ENCODE results near the gene GMNN.
"Not testable (repeated sequence)": the region's sequence is repeated elsewhere in the genome, so short reads cannot be mapped to it uniquely, and the experiment has no call there.

The GMNN gene

DNA sequence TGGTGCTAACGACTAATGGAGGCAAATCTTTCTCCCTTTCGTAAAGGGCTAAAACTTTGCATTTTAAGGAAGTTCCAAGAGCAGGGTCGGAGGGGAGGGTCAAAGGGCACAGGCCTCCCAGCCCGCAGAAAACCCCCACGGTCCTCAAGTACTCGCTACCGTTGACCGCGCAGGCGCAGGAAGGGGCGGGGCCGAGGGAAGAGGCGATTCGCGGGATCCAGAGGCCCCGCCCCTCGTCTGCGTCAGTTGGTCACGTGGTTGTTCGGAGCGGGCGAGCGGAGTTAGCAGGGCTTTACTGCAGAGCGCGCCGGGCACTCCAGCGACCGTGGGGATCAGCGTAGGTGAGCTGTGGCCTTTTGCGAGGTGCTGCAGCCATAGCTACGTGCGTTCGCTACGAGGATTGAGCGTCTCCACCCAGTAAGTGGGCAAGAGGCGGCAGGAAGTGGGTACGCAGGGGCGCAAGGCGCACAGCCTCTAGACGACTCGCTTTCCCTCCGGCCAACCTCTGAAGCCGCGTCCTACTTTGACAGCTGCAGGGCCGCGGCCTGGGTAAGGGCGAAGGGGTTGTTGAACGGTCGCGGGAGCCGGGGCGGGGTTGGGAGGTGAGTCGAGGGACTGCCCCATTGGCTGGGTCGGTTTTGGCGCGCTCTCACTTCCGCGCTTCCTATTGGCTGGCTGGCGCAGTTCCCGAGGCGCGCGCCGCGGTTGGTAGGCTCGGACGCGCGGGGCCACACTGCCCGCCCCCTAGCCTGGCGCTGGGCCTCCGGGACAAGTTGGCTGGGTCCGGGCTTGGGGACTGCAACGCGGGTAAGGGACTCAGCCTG is at the start of gene GMNN:
TSS of gene GMNN (plus strand) at position 242 of the 824 bp plus-strand sequence. CDS start 2,310 bp downstream, outside the sequence.
- Histone ChIP-seq H3K4me1 (ENCODE audit: control insufficient read depth, insufficient read depth, low read length) (no peaks in the 10 kb centered on the region), H3K9me3 (ENCODE audit: control insufficient read depth, insufficient read depth, low read length) (no peaks in the 10 kb centered on the region), H3K27me3 (ENCODE audit: control insufficient read depth, insufficient read depth, low read length) (no peaks in the 10 kb centered on the region), H3K4me3 (ENCODE audit: low read depth, low read length) (peak within 1 kb of the TSS; percentile 100), H3K36me3 (ENCODE audit: control insufficient read depth, insufficient read depth, low read length) (no peaks in the 10 kb centered on the region), H3K9ac (ENCODE audit: low read depth, low read length) (peak within 1 kb of the TSS; percentile 97)

DNA sequence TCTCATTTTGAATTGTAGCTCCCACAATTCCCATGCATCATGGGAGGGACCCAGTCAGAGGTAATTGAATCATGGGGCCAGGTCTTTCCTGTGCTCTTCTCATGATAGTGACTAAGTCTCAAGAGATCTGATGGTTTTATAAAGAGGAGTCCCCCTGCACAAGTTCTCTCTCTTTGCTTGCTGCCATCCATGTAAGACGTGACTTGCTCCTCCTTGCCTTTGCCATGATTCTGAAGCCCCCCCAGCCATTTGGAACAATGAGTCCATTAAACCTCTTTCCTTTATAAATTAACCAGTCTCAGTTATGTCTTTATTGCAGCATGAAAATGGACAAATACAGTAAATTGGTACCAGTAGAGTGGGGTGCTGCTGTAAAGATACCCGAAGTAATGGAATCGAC is 44.1 kb upstream of the GMNN start:
- not testable (repeated sequence) for H3K4me3 ChIP-seq (ENCODE audit: low read depth, low read length); H3K9ac ChIP-seq (ENCODE audit: low read depth, low read length); H3K36me3 ChIP-seq (ENCODE audit: control insufficient read depth, insufficient read depth, low read length); H3K4me1 ChIP-seq (ENCODE audit: control insufficient read depth, insufficient read depth, low read length); H3K27me3 ChIP-seq (ENCODE audit: control insufficient read depth, insufficient read depth, low read length)
- H3K9me3 ChIP-seq (ENCODE audit: control insufficient read depth, insufficient read depth, low read length), result peaks cover 11% of the 10 kb centered on the region

DNA sequence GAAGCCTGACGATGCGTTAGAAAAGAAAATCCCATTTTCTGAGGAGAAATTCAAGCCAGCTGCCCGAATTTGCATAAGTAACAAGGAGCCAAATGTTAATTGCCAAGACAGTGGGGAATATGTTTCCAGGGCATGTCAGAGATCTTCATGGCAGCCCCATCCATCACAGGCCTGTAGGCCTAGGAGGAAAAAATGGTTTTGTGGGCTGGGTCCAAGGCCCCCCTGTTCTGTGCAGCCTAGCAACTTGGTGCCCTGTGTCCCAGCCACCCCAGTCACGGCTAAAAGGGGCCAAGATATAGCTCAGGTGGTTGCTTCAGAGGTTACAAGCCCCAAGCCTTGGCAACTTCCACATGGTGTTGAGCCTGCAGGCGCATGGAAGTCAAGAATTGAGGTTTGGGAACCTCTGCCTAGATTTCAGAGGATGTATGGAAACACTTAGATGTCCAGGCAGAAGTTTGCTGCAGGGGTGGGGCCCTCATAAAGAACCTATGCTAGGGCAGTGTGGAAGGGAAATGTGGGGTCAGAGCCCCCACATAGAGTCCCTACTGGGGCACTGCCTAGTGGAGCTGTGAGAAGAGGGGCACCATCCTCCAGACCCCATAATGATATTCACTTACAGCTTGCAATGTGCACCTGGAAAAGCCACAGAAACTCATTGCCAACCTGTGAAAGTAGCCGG is 43.1 kb upstream of the GMNN start:
- not testable (repeated sequence) for H3K4me1 ChIP-seq (ENCODE audit: control insufficient read depth, insufficient read depth, low read length); H3K9ac ChIP-seq (ENCODE audit: low read depth, low read length); H3K36me3 ChIP-seq (ENCODE audit: control insufficient read depth, insufficient read depth, low read length); H3K4me3 ChIP-seq (ENCODE audit: low read depth, low read length); H3K27me3 ChIP-seq (ENCODE audit: control insufficient read depth, insufficient read depth, low read length)
- peaks cover 11% of the 10 kb centered on the region for H3K9me3 ChIP-seq (ENCODE audit: control insufficient read depth, insufficient read depth, low read length)

DNA sequence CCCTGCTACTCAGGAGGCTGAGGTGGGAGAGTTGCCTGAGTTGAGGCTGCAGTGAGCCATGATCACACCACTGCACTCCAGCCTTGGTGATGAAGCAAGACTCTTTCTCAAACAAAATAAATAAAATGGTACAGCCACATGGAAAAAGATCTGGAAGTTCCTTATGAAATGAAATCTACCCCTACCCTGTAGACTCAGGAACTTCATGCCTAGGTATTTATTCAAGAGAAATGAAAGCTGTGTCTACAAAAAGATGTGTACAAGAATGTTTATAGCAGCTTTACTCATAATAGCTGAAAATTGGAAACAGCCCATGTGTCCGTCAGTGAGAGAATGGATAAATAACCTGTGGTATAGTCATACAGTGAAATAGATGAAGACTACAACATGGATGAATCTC is 40.6 kb upstream of the GMNN start:
- no peak overlapping the region for H3K4me3 ChIP-seq (ENCODE audit: low read depth, low read length)
- peaks cover 11% of the 10 kb centered on the region for H3K9me3 ChIP-seq (ENCODE audit: control insufficient read depth, insufficient read depth, low read length)
- H3K36me3 ChIP-seq (ENCODE audit: control insufficient read depth, insufficient read depth, low read length), result no peaks in the 10 kb centered on the region
- no peak overlapping the region for H3K9ac ChIP-seq (ENCODE audit: low read depth, low read length)
- no peaks in the 10 kb centered on the region for H3K27me3 ChIP-seq (ENCODE audit: control insufficient read depth, insufficient read depth, low read length)
- no peaks in the 10 kb centered on the region for H3K4me1 ChIP-seq (ENCODE audit: control insufficient read depth, insufficient read depth, low read length)

DNA sequence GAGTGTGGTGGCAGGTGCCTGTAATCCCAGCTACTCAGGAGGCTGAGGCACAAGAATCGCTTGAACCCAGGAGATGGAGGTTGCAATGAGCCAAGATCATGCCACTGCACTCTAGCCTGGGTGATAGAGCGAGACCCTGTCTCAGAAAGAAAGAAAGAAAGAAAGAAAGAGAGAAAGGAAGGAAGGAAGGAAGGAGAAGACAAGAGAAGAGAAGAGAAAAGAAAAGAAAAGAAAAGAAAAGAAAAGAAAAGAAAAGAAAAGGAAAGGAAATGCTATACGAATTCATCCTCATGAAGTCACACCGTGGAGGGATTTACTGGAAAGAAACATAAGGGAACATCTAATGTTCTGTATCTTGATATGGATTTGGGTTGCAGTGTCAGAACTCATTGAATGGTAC is 40.0 kb upstream of the GMNN start:
- H3K4me3 ChIP-seq (ENCODE audit: low read depth, low read length); H3K36me3 ChIP-seq (ENCODE audit: control insufficient read depth, insufficient read depth, low read length); H3K27me3 ChIP-seq (ENCODE audit: control insufficient read depth, insufficient read depth, low read length); H3K9ac ChIP-seq (ENCODE audit: low read depth, low read length); H3K4me1 ChIP-seq (ENCODE audit: control insufficient read depth, insufficient read depth, low read length): not testable (repeated sequence)
- H3K9me3 ChIP-seq (ENCODE audit: control insufficient read depth, insufficient read depth, low read length), result peaks cover 11% of the 10 kb centered on the region

DNA sequence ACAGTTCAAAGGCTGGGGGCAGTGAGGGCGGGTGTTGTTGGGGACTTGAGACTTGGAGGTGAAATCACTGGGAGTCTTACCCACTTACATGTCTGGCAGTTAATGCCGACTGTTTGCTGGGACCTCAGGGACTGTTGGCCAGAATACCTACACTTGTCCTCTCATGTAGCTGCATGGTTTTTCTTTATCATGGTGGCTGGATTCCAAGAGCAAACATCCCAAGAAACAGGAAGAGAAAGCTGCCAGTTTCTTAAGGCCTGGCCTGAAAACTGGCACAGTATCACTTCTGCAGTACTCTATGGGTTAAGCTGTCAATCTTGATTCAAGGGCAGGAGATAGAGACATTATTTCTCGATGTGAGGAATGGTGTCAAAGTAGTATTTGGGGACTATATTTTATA is 36.0 kb upstream of the GMNN start:
- no peaks in the 10 kb centered on the region for H3K27me3 ChIP-seq (ENCODE audit: control insufficient read depth, insufficient read depth, low read length)
- H3K9ac ChIP-seq (ENCODE audit: low read depth, low read length), result no peak overlapping the region
- H3K36me3 ChIP-seq (ENCODE audit: control insufficient read depth, insufficient read depth, low read length), result no peaks in the 10 kb centered on the region
- no peak overlapping the region for H3K4me3 ChIP-seq (ENCODE audit: low read depth, low read length)
- no peaks in the 10 kb centered on the region for H3K9me3 ChIP-seq (ENCODE audit: control insufficient read depth, insufficient read depth, low read length)
- H3K4me1 ChIP-seq (ENCODE audit: control insufficient read depth, insufficient read depth, low read length), result no peaks in the 10 kb centered on the region

DNA sequence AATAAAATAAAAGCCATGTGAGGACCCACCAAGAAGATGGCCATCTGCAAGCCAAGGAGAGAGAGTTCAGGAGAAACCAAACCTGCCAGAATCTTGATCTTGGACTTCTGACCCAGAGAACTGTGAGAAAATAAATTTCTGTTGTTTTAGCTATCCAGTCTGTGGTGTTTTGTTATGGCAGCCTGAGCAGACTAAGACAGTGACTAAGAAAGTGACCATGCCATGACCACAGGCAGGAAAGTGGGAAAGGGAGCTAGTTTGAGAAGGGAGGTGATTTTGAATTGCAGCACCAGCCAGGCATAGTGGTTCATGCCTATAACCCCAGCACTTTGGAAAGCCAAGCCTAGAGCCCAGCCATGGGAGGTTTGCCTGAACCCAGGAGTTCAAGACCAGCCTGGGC is 33.9 kb upstream of the GMNN start:
- Histone ChIP-seq H3K36me3 (ENCODE audit: control insufficient read depth, insufficient read depth, low read length) (no peaks in the 10 kb centered on the region), H3K9ac (ENCODE audit: low read depth, low read length) (no peak overlapping the region), H3K9me3 (ENCODE audit: control insufficient read depth, insufficient read depth, low read length) (no peaks in the 10 kb centered on the region), H3K4me3 (ENCODE audit: low read depth, low read length) (no peak overlapping the region), H3K4me1 (ENCODE audit: control insufficient read depth, insufficient read depth, low read length) (no peaks in the 10 kb centered on the region), H3K27me3 (ENCODE audit: control insufficient read depth, insufficient read depth, low read length) (no peaks in the 10 kb centered on the region)

DNA sequence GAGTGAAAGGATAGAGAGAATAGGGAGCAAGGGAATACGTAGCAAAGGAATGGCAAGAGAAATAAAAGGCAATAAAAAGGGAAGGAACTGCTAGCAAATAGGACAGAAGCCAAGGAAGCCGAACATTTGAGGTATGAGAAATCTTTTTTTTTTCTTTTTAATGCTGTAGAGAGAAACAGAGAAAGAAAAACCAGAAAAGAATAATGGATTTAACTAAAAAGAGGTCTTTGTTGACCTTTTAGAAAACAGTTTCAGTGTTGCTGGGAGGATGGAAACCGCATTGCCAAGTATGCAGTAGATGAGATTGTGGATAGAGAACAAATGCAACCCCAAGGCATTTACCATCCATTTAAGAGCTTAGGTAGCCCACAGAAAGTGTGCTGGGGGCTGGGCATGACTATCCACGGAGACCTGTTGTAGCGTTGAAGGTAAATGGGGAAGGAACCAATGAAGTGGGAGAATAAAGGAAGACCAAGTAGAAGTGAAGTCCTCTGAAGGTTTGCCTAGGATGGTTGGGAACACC is 32.5 kb upstream of the GMNN start:
- no peaks in the 10 kb centered on the region for H3K9me3 ChIP-seq (ENCODE audit: control insufficient read depth, insufficient read depth, low read length)
- H3K27me3 ChIP-seq (ENCODE audit: control insufficient read depth, insufficient read depth, low read length), result no peaks in the 10 kb centered on the region
- no peak overlapping the region for H3K4me3 ChIP-seq (ENCODE audit: low read depth, low read length)
- no peaks in the 10 kb centered on the region for H3K36me3 ChIP-seq (ENCODE audit: control insufficient read depth, insufficient read depth, low read length)
- H3K4me1 ChIP-seq (ENCODE audit: control insufficient read depth, insufficient read depth, low read length), result no peaks in the 10 kb centered on the region
- no peak overlapping the region for H3K9ac ChIP-seq (ENCODE audit: low read depth, low read length)

DNA sequence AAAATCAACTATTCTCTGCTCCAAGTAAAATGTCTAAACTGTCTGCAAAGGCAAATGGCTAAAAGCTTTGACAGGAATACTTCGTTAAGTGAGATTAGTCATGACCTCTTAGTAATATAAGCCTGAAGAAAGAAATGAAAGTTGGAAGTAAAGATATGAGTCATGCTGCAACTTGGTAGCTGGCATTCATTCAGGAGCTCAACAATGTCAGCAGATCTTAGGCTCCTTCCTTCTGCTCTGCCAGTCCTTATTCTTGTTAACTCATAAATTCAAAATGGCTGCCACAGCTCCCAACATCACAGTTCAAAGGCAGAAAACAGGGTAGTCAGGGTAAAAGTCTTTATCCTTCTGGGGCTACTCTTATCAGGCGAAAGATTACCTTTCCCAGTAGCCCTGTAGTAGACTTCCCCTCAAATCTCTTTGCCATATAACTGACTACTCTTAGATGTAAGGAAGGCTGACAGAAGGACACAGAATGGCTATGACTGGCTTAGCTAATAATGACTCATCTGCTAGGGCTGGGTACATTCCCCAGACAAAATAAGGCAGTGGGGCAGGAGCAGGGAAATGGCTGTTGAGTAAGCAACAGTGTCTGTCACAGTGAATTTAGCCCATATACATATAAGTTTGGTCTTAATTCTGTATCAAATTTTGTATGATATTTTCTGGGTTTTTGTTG is 31.3 kb upstream of the GMNN start:
- Histone ChIP-seq H3K9me3 (ENCODE audit: control insufficient read depth, insufficient read depth, low read length) (no peaks in the 10 kb centered on the region), H3K27me3 (ENCODE audit: control insufficient read depth, insufficient read depth, low read length) (no peaks in the 10 kb centered on the region), H3K4me3 (ENCODE audit: low read depth, low read length) (no peak overlapping the region), H3K4me1 (ENCODE audit: control insufficient read depth, insufficient read depth, low read length) (no peaks in the 10 kb centered on the region), H3K9ac (ENCODE audit: low read depth, low read length) (no peak overlapping the region), H3K36me3 (ENCODE audit: control insufficient read depth, insufficient read depth, low read length) (no peaks in the 10 kb centered on the region)

DNA sequence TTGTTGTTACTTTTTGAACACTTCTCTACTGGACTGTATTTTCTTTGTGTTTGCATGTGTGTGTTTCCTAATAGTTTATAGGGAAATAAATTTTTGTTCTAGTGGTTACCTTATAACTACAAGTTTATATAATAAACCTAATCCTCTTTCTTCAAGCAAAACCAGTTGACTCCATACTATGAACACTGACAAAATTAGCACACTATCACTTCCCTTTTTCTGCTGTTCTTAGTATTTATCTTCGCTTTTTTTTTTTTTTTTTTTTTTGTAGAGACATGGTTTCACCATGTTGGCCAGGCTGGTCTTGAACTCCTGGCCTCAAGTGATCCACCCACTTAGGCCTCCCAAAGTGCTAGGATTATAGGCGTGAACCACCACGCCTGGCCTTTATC is 30.8 kb upstream of the GMNN start:
- H3K9me3 ChIP-seq (ENCODE audit: control insufficient read depth, insufficient read depth, low read length), result no peaks in the 10 kb centered on the region
- H3K36me3 ChIP-seq (ENCODE audit: control insufficient read depth, insufficient read depth, low read length), result no peaks in the 10 kb centered on the region
- no peak overlapping the region for H3K4me3 ChIP-seq (ENCODE audit: low read depth, low read length)
- H3K4me1 ChIP-seq (ENCODE audit: control insufficient read depth, insufficient read depth, low read length), result no peaks in the 10 kb centered on the region
- H3K9ac ChIP-seq (ENCODE audit: low read depth, low read length), result no peak overlapping the region
- no peaks in the 10 kb centered on the region for H3K27me3 ChIP-seq (ENCODE audit: control insufficient read depth, insufficient read depth, low read length)

DNA sequence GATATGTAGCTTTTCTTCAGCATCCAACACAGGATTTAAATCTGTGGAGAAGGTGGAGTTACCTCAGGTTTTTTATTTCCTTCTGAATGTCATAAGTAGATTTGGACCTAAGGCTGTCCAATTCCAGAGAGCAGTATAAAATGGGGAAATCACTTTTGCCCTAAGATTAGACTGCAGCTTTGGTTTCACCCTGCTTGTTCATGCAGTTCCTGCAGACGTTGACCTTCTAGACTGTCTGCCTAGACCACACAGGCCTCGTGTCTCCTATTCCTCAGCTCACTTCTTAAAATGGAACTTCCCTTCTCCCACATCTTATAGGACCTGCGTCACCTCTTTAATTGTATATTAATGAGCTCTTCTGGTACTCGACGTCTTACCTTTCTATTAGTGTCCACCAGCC is 29.8 kb upstream of the GMNN start:
- Histone ChIP-seq H3K36me3 (ENCODE audit: control insufficient read depth, insufficient read depth, low read length) (no peaks in the 10 kb centered on the region), H3K4me1 (ENCODE audit: control insufficient read depth, insufficient read depth, low read length) (no peaks in the 10 kb centered on the region), H3K9ac (ENCODE audit: low read depth, low read length) (no peak overlapping the region), H3K9me3 (ENCODE audit: control insufficient read depth, insufficient read depth, low read length) (no peaks in the 10 kb centered on the region), H3K4me3 (ENCODE audit: low read depth, low read length) (no peak overlapping the region), H3K27me3 (ENCODE audit: control insufficient read depth, insufficient read depth, low read length) (no peaks in the 10 kb centered on the region)
